OCI-LY3 (cell line): ENCODE results near the gene C8G.

Source experiments
- EZH2phosphoT487 ChIP-seq: fragments of 200-600 bp; shearing (Covaris generic); IDR thresholded peaks from 2 replicates; pipeline ENCODE4 v1.6.1; 2018; ENCODE audit warnings: antibody characterized with exemption, mixed run types, low read depth
- TF ChIP-seq, protein P1 (sequence below): fragments of 200-600, 300-600 bp; sonication (generic); IDR thresholded peaks from 2 replicates; pipeline ENCODE4 v1.5.1; 2014; ENCODE audit warnings: antibody characterized with exemption, low read length, low read depth

- TF ChIP-seq, protein P1, sequence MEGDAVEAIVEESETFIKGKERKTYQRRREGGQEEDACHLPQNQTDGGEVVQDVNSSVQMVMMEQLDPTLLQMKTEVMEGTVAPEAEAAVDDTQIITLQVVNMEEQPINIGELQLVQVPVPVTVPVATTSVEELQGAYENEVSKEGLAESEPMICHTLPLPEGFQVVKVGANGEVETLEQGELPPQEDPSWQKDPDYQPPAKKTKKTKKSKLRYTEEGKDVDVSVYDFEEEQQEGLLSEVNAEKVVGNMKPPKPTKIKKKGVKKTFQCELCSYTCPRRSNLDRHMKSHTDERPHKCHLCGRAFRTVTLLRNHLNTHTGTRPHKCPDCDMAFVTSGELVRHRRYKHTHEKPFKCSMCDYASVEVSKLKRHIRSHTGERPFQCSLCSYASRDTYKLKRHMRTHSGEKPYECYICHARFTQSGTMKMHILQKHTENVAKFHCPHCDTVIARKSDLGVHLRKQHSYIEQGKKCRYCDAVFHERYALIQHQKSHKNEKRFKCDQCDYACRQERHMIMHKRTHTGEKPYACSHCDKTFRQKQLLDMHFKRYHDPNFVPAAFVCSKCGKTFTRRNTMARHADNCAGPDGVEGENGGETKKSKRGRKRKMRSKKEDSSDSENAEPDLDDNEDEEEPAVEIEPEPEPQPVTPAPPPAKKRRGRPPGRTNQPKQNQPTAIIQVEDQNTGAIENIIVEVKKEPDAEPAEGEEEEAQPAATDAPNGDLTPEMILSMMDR: no peak
- TF ChIP-seq EZH2phosphoT487: no peak
These were observed 18.7 kb downstream of the C8G start for GRCh38 chr9:136963751-136964150.
